ENCODE measurements around the gene CD320.

Gene CD320

GRCh38 chr19:8310342-8311055, 2.3 kb upstream of the CD320 start:
- CTCF ChIA-PET, result interaction anchor here (1.5 kb wide), 1 partner anchor 10 kb away, joined by 5 read pairs; the partner anchor contains the start of genes NDUFA7 and RPS28
- TF ChIP-seq CTCF (IDR thresholded peaks at IDR 0.05; ENCODE audit: insufficient read depth, low read length, missing control alignments), result no peak
- POLR2A ChIA-PET, result no interaction called here
- DNase-seq (ENCODE audit: low read depth, low spot score), result no peak
- no peak overlapping the region for H3K4me3 ChIP-seq (ENCODE audit: low read depth, low read length)

GRCh38 chr19:8308891-8309291, 733 bp upstream of the CD320 start:
- ChIA-PET POLR2A (no interaction called here), CTCF (no interaction called here)
- DNase-seq (ENCODE audit: low read depth, low spot score), result no peak
- H3K4me3 ChIP-seq (ENCODE audit: low read depth, low read length), result no peak overlapping the region
- TF ChIP-seq CTCF (IDR thresholded peaks at IDR 0.05; ENCODE audit: insufficient read depth, low read length, missing control alignments), result no peak

- ChIA-PET CTCF (interaction anchor here (0.6 kb wide), 1 partner anchor 274 kb away, joined by 3 read pairs; no protein-coding TSS in a partner anchor), POLR2A (no interaction called here)
- H3K4me3 ChIP-seq (ENCODE audit: low read depth, low read length), result peak overlapping the region; percentile 69
- no peak for TF ChIP-seq CTCF (IDR thresholded peaks at IDR 0.05; ENCODE audit: insufficient read depth, low read length, missing control alignments)
- DNase-seq (ENCODE audit: low read depth, low spot score), result no peak
These were observed 676 bp downstream of the CD320 start for GRCh38 chr19:8307400-8307964.

GRCh38 chr19:8306235-8307054, 1.7 kb downstream of the CD320 start:
- ChIA-PET POLR2A (no interaction called here), CTCF (interaction anchor here (0.6 to 1.1 kb wide), 2 partner anchors 14 to 275 kb away, joined by 3 read pairs; no protein-coding TSS in a partner anchor)
- TF ChIP-seq CTCF (IDR thresholded peaks at IDR 0.05; ENCODE audit: insufficient read depth, low read length, missing control alignments), result no peak
- no peak overlapping the region for H3K4me3 ChIP-seq (ENCODE audit: low read depth, low read length)
- DNase-seq (ENCODE audit: low read depth, low spot score), result no peak

GRCh38 chr19:8305798-8306197, 2.4 kb downstream of the CD320 start:
- ChIA-PET POLR2A (no interaction called here), CTCF (interaction anchor here (1.1 kb wide), 1 partner anchor 15 kb away, joined by 3 read pairs; no protein-coding TSS in a partner anchor)
- no peak for DNase-seq (ENCODE audit: low read depth, low spot score)
- TF ChIP-seq CTCF (IDR thresholded peaks at IDR 0.05; ENCODE audit: insufficient read depth, low read length, missing control alignments), result no peak
- H3K4me3 ChIP-seq (ENCODE audit: low read depth, low read length), result no peak overlapping the region
